Omental fat pad (tissue), 4 donors: Measurements from ENCODE around the gene MISP. TPM values are rescaled to one million over a fixed set of nuclear protein-coding genes. Genes with fewer than 3 reads are reported as not detected.

Experiments
- ATAC-seq: fragments of 150-250 bp; one replicate; pipeline ENCODE4 v1.9.1; 2016; ENCODE audit warnings: mild to moderate bottlenecking, moderate library complexity; ENCODE audit not compliant: low FRiP score
- DNase-seq: peaks from one replicate; pipeline ENCODE4 v3.0.0-alpha.2; 2019; ENCODE audit warnings: low spot score
- CTCF ChIP-seq, 3 donors: fragments of 450-650 bp; IDR thresholded peaks; one replicate each; pipeline ENCODE4 v1.5.1; 2016 to 2017; ENCODE audit warnings: antibody characterized with exemption in 3 of 3, mild to moderate bottlenecking in 3 of 3, moderate library complexity in 2 of 3
- total RNA-seq, 4 donors: library from RNA; depleted of rRNA; stranded (reverse); fragments of >200 nt; gene quantifications; one replicate each; pipeline ENCODE4 v1.1.0, GENCODE V29; 2016

Gene MISP
- total RNA-seq, 4 donors from 2014 or later, result 1.4 to 9.6 (median 3.2) TPM; not detected in 1

- TF ChIP-seq CTCF (IDR thresholded peaks at IDR 0.05), result no peak
- ATAC-seq, result no peak
- DNase-seq, result no peak
Observed at GRCh38 chr19:806815-807421, 56.0 kb downstream of the MISP start.

GRCh38 chr19:807627-808422 is 56.9 kb downstream of the MISP start:
- no peak for TF ChIP-seq CTCF (IDR thresholded peaks at IDR 0.05)
- no peak for DNase-seq
- no peak for ATAC-seq

GRCh38 chr19:808423-808775 is 57.5 kb downstream of the MISP start:
- ATAC-seq, result no peak
- no peak for DNase-seq
- no peak for TF ChIP-seq CTCF (IDR thresholded peaks at IDR 0.05)

DNA sequence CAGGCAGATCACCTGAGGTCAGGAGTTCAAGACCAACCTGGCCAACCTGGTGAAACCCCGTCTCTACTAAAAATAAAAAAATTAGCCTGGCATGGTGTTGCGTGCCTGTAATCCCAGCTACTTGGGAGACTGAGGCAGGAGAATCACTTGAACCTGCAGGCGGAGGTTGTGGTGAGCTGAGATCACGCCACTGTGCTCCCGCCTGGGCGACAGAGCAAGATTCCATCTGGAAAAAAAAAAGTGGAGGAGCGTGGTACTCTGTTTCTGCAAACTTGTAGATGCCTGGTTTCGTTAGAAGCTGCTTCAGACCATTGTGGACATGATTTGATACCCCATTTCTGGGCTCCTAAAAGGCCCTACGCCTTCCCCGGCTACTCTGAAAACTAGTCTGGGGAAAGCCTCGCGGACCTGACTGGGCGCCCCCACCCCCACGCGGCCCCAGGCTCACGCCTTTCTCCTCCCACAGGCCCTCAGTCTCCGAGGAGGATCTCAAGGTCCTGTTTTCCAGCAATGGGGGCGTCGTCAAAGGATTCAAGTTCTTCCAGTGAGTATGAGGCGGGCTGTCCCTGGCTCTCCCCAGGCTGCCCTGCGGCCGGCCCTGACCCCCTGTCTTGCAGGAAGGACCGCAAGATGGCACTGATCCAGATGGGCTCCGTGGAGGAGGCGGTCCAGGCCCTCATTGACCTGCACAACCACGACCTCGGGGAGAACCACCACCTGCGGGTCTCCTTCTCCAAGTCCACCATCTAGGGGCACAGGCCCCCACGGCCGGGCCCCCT is 59.4 kb downstream of the MISP start:
- no peak for DNase-seq
- no peak for TF ChIP-seq CTCF (IDR thresholded peaks at IDR 0.05)
- ATAC-seq, result no peak

- TF ChIP-seq CTCF (IDR thresholded peaks at IDR 0.05), result no peak
- DNase-seq (no peak), ATAC-seq (no peak)
Observed at GRCh38 chr19:810883-811489, 60.1 kb downstream of the MISP start.

- no peak for ATAC-seq
- DNase-seq, result no peak
- no peak for TF ChIP-seq CTCF (IDR thresholded peaks at IDR 0.05)
Observed at GRCh38 chr19:811506-812048, 60.7 kb downstream of the MISP start.
